Gastroesophageal sphincter (tissue), 3 donors: ENCODE results near the gene WWC2.

ENCODE experiments used
- EP300 ChIP-seq: sonication (generic); formaldehyde crosslinking; IDR thresholded peaks from one replicate; pipeline ENCODE4 v1.6.1; 2017; ENCODE audit warnings: antibody characterized with exemption, mild to moderate bottlenecking
- POLR2A ChIP-seq, 2 donors: fragments of 450-650 bp; IDR thresholded peaks; one replicate each; pipeline ENCODE4 v1.6.1; 2017; ENCODE audit warnings: antibody characterized with exemption in 2 of 2, mild to moderate bottlenecking in 2 of 2, moderate library complexity in 1 of 2
- TF ChIP-seq, protein P1 (sequence below), 4 experiments: fragments of 200-600 bp in 2 of 4; fragments of 450-650 bp in 2 of 4; sonication (generic) in 1 of 4; IDR thresholded peaks; one replicate each; pipeline ENCODE4 v1.5.1; 2017 to 2019; ENCODE audit warnings: antibody characterized with exemption in 4 of 4, mild to moderate bottlenecking in 2 of 4, moderate library complexity in 2 of 4

DNA sequence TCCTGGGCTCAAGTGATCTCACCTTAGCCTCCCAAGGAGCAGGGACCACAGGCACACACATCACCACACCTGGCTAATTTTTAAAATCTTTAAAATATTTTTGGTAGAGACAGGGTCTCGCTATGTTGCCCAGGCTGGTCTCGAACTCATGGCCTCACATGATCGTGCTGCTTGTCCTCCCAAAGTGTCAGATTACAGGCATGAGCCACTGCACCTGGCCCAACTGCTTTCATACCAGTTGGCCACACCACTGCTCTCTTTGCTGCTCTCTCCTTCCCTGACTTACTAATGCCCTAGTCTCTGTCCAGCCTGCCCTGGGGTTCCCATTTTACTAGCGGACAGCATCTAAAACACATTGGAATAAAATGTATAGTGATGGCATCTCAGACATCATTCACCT is 153.9 kb downstream of the WWC2 start:
- TF ChIP-seq POLR2A (IDR thresholded peaks at IDR 0.05) (no peak), EP300 (no peak)
- TF ChIP-seq, protein P1, sequence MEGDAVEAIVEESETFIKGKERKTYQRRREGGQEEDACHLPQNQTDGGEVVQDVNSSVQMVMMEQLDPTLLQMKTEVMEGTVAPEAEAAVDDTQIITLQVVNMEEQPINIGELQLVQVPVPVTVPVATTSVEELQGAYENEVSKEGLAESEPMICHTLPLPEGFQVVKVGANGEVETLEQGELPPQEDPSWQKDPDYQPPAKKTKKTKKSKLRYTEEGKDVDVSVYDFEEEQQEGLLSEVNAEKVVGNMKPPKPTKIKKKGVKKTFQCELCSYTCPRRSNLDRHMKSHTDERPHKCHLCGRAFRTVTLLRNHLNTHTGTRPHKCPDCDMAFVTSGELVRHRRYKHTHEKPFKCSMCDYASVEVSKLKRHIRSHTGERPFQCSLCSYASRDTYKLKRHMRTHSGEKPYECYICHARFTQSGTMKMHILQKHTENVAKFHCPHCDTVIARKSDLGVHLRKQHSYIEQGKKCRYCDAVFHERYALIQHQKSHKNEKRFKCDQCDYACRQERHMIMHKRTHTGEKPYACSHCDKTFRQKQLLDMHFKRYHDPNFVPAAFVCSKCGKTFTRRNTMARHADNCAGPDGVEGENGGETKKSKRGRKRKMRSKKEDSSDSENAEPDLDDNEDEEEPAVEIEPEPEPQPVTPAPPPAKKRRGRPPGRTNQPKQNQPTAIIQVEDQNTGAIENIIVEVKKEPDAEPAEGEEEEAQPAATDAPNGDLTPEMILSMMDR (IDR thresholded peaks at IDR 0.05), result no peak
